Measurements from ENCODE around the gene SUMF1. TPM values are rescaled to one million over a fixed set of nuclear protein-coding genes. Genes with fewer than 3 reads are reported as not detected.
"Not testable (repeated sequence)": the region's sequence is repeated elsewhere in the genome, so short reads cannot be mapped to it uniquely, and the experiment has no call there.

SUMF1 gene
- total RNA-seq, 5 donors from 2014 or later (not counting 1 experiment from before 2014, with no cell fraction given): 15.5 to 20.8 (median 17.2) TPM

- Mint-ChIP-seq H3K9me3 (peaks cover 9 to 20% (median 14%) of the 10 kb centered on the region in 3 donors), H3K4me3 (no peak overlapping the region), H3K27ac (no peak overlapping the region), H3K4me1 (no peaks in the 10 kb centered on the region), H3K36me3 (peaks cover 20% of the 10 kb centered on the region), H3K27me3 (no peaks in the 10 kb centered on the region)
- Histone ChIP-seq H3K4me3 (ENCODE audit: control insufficient read depth in 1 of 2, extremely low read depth in 1 of 2, low read length in 1 of 2) (no peak overlapping the region), H3K27me3 (replicated peaks in 1 of 2; ENCODE audit: control insufficient read depth in 2 of 2, extremely low read depth in 1 of 2, insufficient read depth in 2 of 2, low read length in 1 of 2) (no peaks in the 10 kb centered on the region), H3K4me1 (ENCODE audit: control insufficient read depth in 1 of 2, extremely low read depth in 1 of 2, insufficient read depth in 2 of 2, low read length in 2 of 2) (no peaks in the 10 kb centered on the region), H3K9me3 (no peaks in the 10 kb centered on the region), H3K27ac (ENCODE audit: low read length) (no peak overlapping the region), H3K36me3 (ENCODE audit: control insufficient read depth in 2 of 2, extremely low read depth in 1 of 2, insufficient read depth in 1 of 2, low read length in 1 of 2) (no peaks in the 10 kb centered on the region)
- ATAC-seq (replicated peaks in 1 of 4) (no peak), DNase-seq (no peak)
- CTCF ChIA-PET: no interaction called here
- no CpG with 5 or more reads among the region's 1 CpG for WGBS (ENCODE audit: insufficient coverage)
- POLR2A ChIA-PET: no interaction called here
Observed at GRCh38 chr3:4332111-4332510, 135.0 kb downstream of the SUMF1 start.

- H3K27me3 Mint-ChIP-seq; H3K27ac ChIP-seq (ENCODE audit: low read length); H3K9me3 ChIP-seq; H3K4me1 Mint-ChIP-seq; POLR2A ChIA-PET; H3K27ac Mint-ChIP-seq; H3K27me3 ChIP-seq (replicated peaks in 1 of 2; ENCODE audit: control insufficient read depth in 2 of 2, extremely low read depth in 1 of 2, insufficient read depth in 2 of 2, low read length in 1 of 2); DNase-seq; H3K36me3 ChIP-seq (ENCODE audit: control insufficient read depth in 2 of 2, extremely low read depth in 1 of 2, insufficient read depth in 1 of 2, low read length in 1 of 2); CTCF ChIA-PET; H3K4me3 Mint-ChIP-seq; H3K4me1 ChIP-seq (ENCODE audit: control insufficient read depth in 1 of 2, extremely low read depth in 1 of 2, insufficient read depth in 2 of 2, low read length in 2 of 2); ATAC-seq (replicated peaks in 1 of 4); H3K4me3 ChIP-seq (ENCODE audit: control insufficient read depth in 1 of 2, extremely low read depth in 1 of 2, low read length in 1 of 2): not testable (repeated sequence)
- peaks cover 9 to 21% (median 15%) of the 10 kb centered on the region in 3 donors for H3K9me3 Mint-ChIP-seq
- H3K36me3 Mint-ChIP-seq: peaks cover 21% of the 10 kb centered on the region
Observed at GRCh38 chr3:4329806-4330205, 137.3 kb downstream of the SUMF1 start.

GRCh38 chr3:4326868-4327267 lies 140.2 kb downstream of the SUMF1 start:
- Histone ChIP-seq H3K27ac (ENCODE audit: low read length) (no peak overlapping the region), H3K9me3 (no peaks in the 10 kb centered on the region), H3K4me3 (ENCODE audit: control insufficient read depth in 1 of 2, extremely low read depth in 1 of 2, low read length in 1 of 2) (no peak overlapping the region), H3K27me3 (replicated peaks in 1 of 2; ENCODE audit: control insufficient read depth in 2 of 2, extremely low read depth in 1 of 2, insufficient read depth in 2 of 2, low read length in 1 of 2) (no peaks in the 10 kb centered on the region), H3K36me3 (ENCODE audit: control insufficient read depth in 2 of 2, extremely low read depth in 1 of 2, insufficient read depth in 1 of 2, low read length in 1 of 2) (no peaks in the 10 kb centered on the region), H3K4me1 (ENCODE audit: control insufficient read depth in 1 of 2, extremely low read depth in 1 of 2, insufficient read depth in 2 of 2, low read length in 2 of 2) (no peaks in the 10 kb centered on the region)
- Mint-ChIP-seq H3K36me3 (peaks cover 19% of the 10 kb centered on the region), H3K4me3 (no peak overlapping the region), H3K4me1 (no peaks in the 10 kb centered on the region), H3K27ac (no peak overlapping the region), H3K9me3 (peaks cover 9 to 21% (median 15%) of the 10 kb centered on the region in 3 donors), H3K27me3 (no peaks in the 10 kb centered on the region)
- DNase-seq: no peak
- POLR2A ChIA-PET: interaction anchor here in 1 of 2 donors (0.7 to 0.8 kb wide), 2 partner anchors 69 to 232 kb away, joined by 4 read pairs; no protein-coding TSS in a partner anchor
- CTCF ChIA-PET: interaction anchor here in 1 of 2 donors (0.7 kb wide), 1 partner anchor 124 kb away, joined by 3 read pairs; no protein-coding TSS in a partner anchor
- 100% methylated on average over 1 of the region's 1 CpG for WGBS (ENCODE audit: insufficient coverage)
- ATAC-seq (replicated peaks in 1 of 4): no peak

GRCh38 chr3:4323246-4324027 lies 143.6 kb downstream of the SUMF1 start:
- ATAC-seq (replicated peaks in 1 of 4) (no peak), DNase-seq (no peak)
- H3K36me3 Mint-ChIP-seq: peaks cover 8% of the 10 kb centered on the region
- no peaks in the 10 kb centered on the region for H3K4me1 ChIP-seq (ENCODE audit: control insufficient read depth in 1 of 2, extremely low read depth in 1 of 2, insufficient read depth in 2 of 2, low read length in 2 of 2)
- H3K9me3 ChIP-seq: no peaks in the 10 kb centered on the region
- H3K4me3 Mint-ChIP-seq: no peak overlapping the region
- H3K27me3 Mint-ChIP-seq: no peaks in the 10 kb centered on the region
- ChIA-PET CTCF (no interaction called here), POLR2A (no interaction called here)
- H3K27ac Mint-ChIP-seq: no peak overlapping the region
- H3K4me3 ChIP-seq (ENCODE audit: control insufficient read depth in 1 of 2, extremely low read depth in 1 of 2, low read length in 1 of 2): no peak overlapping the region
- no peaks in the 10 kb centered on the region for H3K36me3 ChIP-seq (ENCODE audit: control insufficient read depth in 2 of 2, extremely low read depth in 1 of 2, insufficient read depth in 1 of 2, low read length in 1 of 2)
- H3K27me3 ChIP-seq (replicated peaks in 1 of 2; ENCODE audit: control insufficient read depth in 2 of 2, extremely low read depth in 1 of 2, insufficient read depth in 2 of 2, low read length in 1 of 2): no peaks in the 10 kb centered on the region
- WGBS (ENCODE audit: insufficient coverage): no CpG with 5 or more reads among the region's 3 CpGs
- H3K27ac ChIP-seq (ENCODE audit: low read length): no peak overlapping the region
- H3K9me3 Mint-ChIP-seq: peaks cover 0 to 7% (median 4%) of the 10 kb centered on the region in 3 donors
- peaks cover 0 to 13% (median 0%) of the 10 kb centered on the region in 3 donors for H3K4me1 Mint-ChIP-seq

- no peaks in the 10 kb centered on the region for H3K27me3 ChIP-seq (replicated peaks in 1 of 2; ENCODE audit: control insufficient read depth in 2 of 2, extremely low read depth in 1 of 2, insufficient read depth in 2 of 2, low read length in 1 of 2)
- H3K27ac ChIP-seq (ENCODE audit: low read length): no peak overlapping the region
- ChIA-PET POLR2A (no interaction called here), CTCF (no interaction called here)
- H3K4me3 ChIP-seq (ENCODE audit: control insufficient read depth in 1 of 2, extremely low read depth in 1 of 2, low read length in 1 of 2): no peak overlapping the region
- H3K36me3 ChIP-seq (ENCODE audit: control insufficient read depth in 2 of 2, extremely low read depth in 1 of 2, insufficient read depth in 1 of 2, low read length in 1 of 2): no peaks in the 10 kb centered on the region
- ATAC-seq (replicated peaks in 1 of 4) (no peak), DNase-seq (no peak)
- H3K9me3 ChIP-seq: no peaks in the 10 kb centered on the region
- WGBS (ENCODE audit: insufficient coverage): no CpG with 5 or more reads among the region's 1 CpG
- no peak overlapping the region for H3K27ac Mint-ChIP-seq
- no peak overlapping the region for H3K4me3 Mint-ChIP-seq
- H3K36me3 Mint-ChIP-seq: peaks cover 11% of the 10 kb centered on the region
- H3K27me3 Mint-ChIP-seq: no peaks in the 10 kb centered on the region
- H3K4me1 Mint-ChIP-seq: peaks cover 0 to 20% (median 0%) of the 10 kb centered on the region in 3 donors
- peaks cover 0 to 4% (median 2%) of the 10 kb centered on the region in 3 donors for H3K9me3 Mint-ChIP-seq
- H3K4me1 ChIP-seq (ENCODE audit: control insufficient read depth in 1 of 2, extremely low read depth in 1 of 2, insufficient read depth in 2 of 2, low read length in 2 of 2): no peaks in the 10 kb centered on the region
Observed at GRCh38 chr3:4322635-4323034, 144.4 kb downstream of the SUMF1 start.

GRCh38 chr3:4321732-4322131 lies 145.3 kb downstream of the SUMF1 start:
- H3K27ac ChIP-seq (ENCODE audit: low read length): no peak overlapping the region
- H3K27me3 ChIP-seq (replicated peaks in 1 of 2; ENCODE audit: control insufficient read depth in 2 of 2, extremely low read depth in 1 of 2, insufficient read depth in 2 of 2, low read length in 1 of 2): no peaks in the 10 kb centered on the region
- no peaks in the 10 kb centered on the region for H3K4me1 ChIP-seq (ENCODE audit: control insufficient read depth in 1 of 2, extremely low read depth in 1 of 2, insufficient read depth in 2 of 2, low read length in 2 of 2)
- no peaks in the 10 kb centered on the region for H3K9me3 ChIP-seq
- H3K4me3 ChIP-seq (ENCODE audit: control insufficient read depth in 1 of 2, extremely low read depth in 1 of 2, low read length in 1 of 2): no peak overlapping the region
- H3K9me3 Mint-ChIP-seq: no peaks in the 10 kb centered on the region
- ChIA-PET CTCF (interaction anchor here (0.6 to 0.9 kb wide), 3 partner anchors 20 to 298 kb away, joined by 3 read pairs; no protein-coding TSS in a partner anchor), POLR2A (no interaction called here)
- H3K36me3 ChIP-seq (ENCODE audit: control insufficient read depth in 2 of 2, extremely low read depth in 1 of 2, insufficient read depth in 1 of 2, low read length in 1 of 2): no peaks in the 10 kb centered on the region
- H3K27me3 Mint-ChIP-seq: no peaks in the 10 kb centered on the region
- H3K36me3 Mint-ChIP-seq: peaks cover 12% of the 10 kb centered on the region
- ATAC-seq (replicated peaks in 1 of 4): no peak
- DNase-seq: no peak
- H3K4me1 Mint-ChIP-seq: peaks cover 0 to 20% (median 0%) of the 10 kb centered on the region in 3 donors
- WGBS (ENCODE audit: insufficient coverage): no CpG with 5 or more reads among the region's 1 CpG
- no peak overlapping the region for H3K27ac Mint-ChIP-seq
- no peak overlapping the region for H3K4me3 Mint-ChIP-seq

Measured in T-cell (primary cell).